NCI-H187 (cell line): ENCODE results near the gene EFL1.
"Not testable (repeated sequence)": the region's sequence is repeated elsewhere in the genome, so short reads cannot be mapped to it uniquely, and the experiment has no call there.

Experiments used
- DNase-seq, 2 experiments: peaks; one replicate each; lab custom pipeline; 2025; lab: John Stamatoyannopoulos, UW

EFL1 gene

GRCh38 chr15:82281276-82281675, 18.7 kb upstream of the EFL1 start:
- not testable (repeated sequence) for DNase-seq

GRCh38 chr15:82275410-82275809, 12.9 kb upstream of the EFL1 start:
- DNase-seq, result no peak

- DNase-seq, result no peak
Observed at GRCh38 chr15:82272154-82272553, 9.6 kb upstream of the EFL1 start.

- not testable (repeated sequence) for DNase-seq
Observed at GRCh38 chr15:82268454-82268853, 5.9 kb upstream of the EFL1 start.

- not testable (repeated sequence) for DNase-seq
Observed at GRCh38 chr15:82267137-82267536, 4.6 kb upstream of the EFL1 start.

- DNase-seq, result no peak
Observed at GRCh38 chr15:82263350-82263749, 816 bp upstream of the EFL1 start.

- not testable (repeated sequence) for DNase-seq
Observed at GRCh38 chr15:82261566-82262421, 740 bp downstream of the EFL1 start.

GRCh38 chr15:82248261-82248660, 14.3 kb downstream of the EFL1 start:
- DNase-seq, result not testable (repeated sequence)

- not testable (repeated sequence) for DNase-seq
Observed at GRCh38 chr15:82245956-82246355, 16.6 kb downstream of the EFL1 start.

GRCh38 chr15:82243644-82244043, 18.9 kb downstream of the EFL1 start:
- DNase-seq, result not testable (repeated sequence)

GRCh38 chr15:82241836-82242499, 20.6 kb downstream of the EFL1 start:
- not testable (repeated sequence) for DNase-seq

GRCh38 chr15:82239685-82240391, 22.7 kb downstream of the EFL1 start:
- no peak for DNase-seq

GRCh38 chr15:82237944-82238534, 24.5 kb downstream of the EFL1 start:
- DNase-seq, result not testable (repeated sequence)

- DNase-seq, result no peak
Observed at GRCh38 chr15:82231842-82232241, 30.7 kb downstream of the EFL1 start.

- DNase-seq, result no peak
Observed at GRCh38 chr15:82231233-82231632, 31.3 kb downstream of the EFL1 start.

- no peak for DNase-seq
Observed at GRCh38 chr15:82228750-82229149, 33.8 kb downstream of the EFL1 start.

- not testable (repeated sequence) for DNase-seq
Observed at GRCh38 chr15:82221535-82221934, 41.0 kb downstream of the EFL1 start.

- not testable (repeated sequence) for DNase-seq
Observed at GRCh38 chr15:82216092-82216491, 46.4 kb downstream of the EFL1 start.

- DNase-seq, result not testable (repeated sequence)
Observed at GRCh38 chr15:82212201-82212600, 50.3 kb downstream of the EFL1 start.

GRCh38 chr15:82210066-82210597, 52.4 kb downstream of the EFL1 start:
- DNase-seq, result not testable (repeated sequence)

GRCh38 chr15:82204575-82204974, 58.0 kb downstream of the EFL1 start:
- DNase-seq, result not testable (repeated sequence)
